Upper lobe of left lung (tissue), 6 donors: Measurements from ENCODE around the gene ACTR3. TPM values are rescaled to one million over a fixed set of nuclear protein-coding genes. Genes with fewer than 3 reads are reported as not detected.

Experiments used
- ATAC-seq, 2 donors: fragments of 200-7000 bp; cut with Tn5 transposase; one replicate each; pipeline ENCODE4 v1.9.1; 2022; ENCODE audit warnings: mild to moderate bottlenecking in 2 of 2, moderate library complexity in 2 of 2; ENCODE audit not compliant: low FRiP score in 2 of 2
- DNase-seq, 2 donors: peaks; one replicate each; pipeline ENCODE4 v3.0.0-alpha.2; 2019 to 2020
- H3K27ac ChIP-seq, 4 donors: fragments of 200-600 bp; sonication (generic); one replicate each; pipeline ENCODE4 v1.5.1; 2016 to 2019
- H3K27me3 ChIP-seq, 4 donors: fragments of 200-600 bp; sonication (generic); one replicate each; pipeline ENCODE4 v1.5.1; 2017 to 2019
- H3K36me3 ChIP-seq, 4 donors: fragments of 200-600 bp; sonication (generic); one replicate each; pipeline ENCODE4 v1.5.1; 2016 to 2019
- H3K4me1 ChIP-seq, 4 donors: fragments of 200-600 bp; sonication (generic); one replicate each; pipeline ENCODE4 v1.5.1; 2018 to 2019
- H3K4me3 ChIP-seq, 4 donors: fragments of 200-600 bp; sonication (generic); one replicate each; pipeline ENCODE4 v1.5.1; 2017 to 2019; ENCODE audit warnings: mild to moderate bottlenecking in 2 of 4, moderate library complexity in 1 of 4
- H3K9me3 ChIP-seq, 4 donors: fragments of 200-600 bp; sonication (generic); one replicate each; pipeline ENCODE4 v1.5.1; 2018 to 2019
- CTCF ChIP-seq, 6 experiments: fragments of 450-650 bp in 4 of 6; fragments of 200-600 bp in 2 of 6; sonication (generic) in 2 of 6; IDR thresholded peaks; one replicate each; pipeline ENCODE4 v1.5.1; 2016 to 2019; ENCODE audit warnings: antibody characterized with exemption in 6 of 6
- EP300 ChIP-seq, 4 donors: sonication (generic); formaldehyde crosslinking; IDR thresholded peaks; one replicate each; pipeline ENCODE4 v1.5.1; 2017; ENCODE audit warnings: antibody characterized with exemption in 4 of 4, control low read depth in 2 of 4
- POLR2A ChIP-seq, 4 donors: fragments of 450-650 bp; IDR thresholded peaks; one replicate each; pipeline ENCODE4 v1.5.1; 2016 to 2017; ENCODE audit warnings: antibody characterized with exemption in 4 of 4, mild to moderate bottlenecking in 2 of 4
- POLR2AphosphoS5 ChIP-seq, 2 donors: sonication (generic); formaldehyde crosslinking; IDR thresholded peaks; one replicate each; pipeline ENCODE4 v1.5.1; 2017; ENCODE audit warnings: antibody characterized with exemption in 2 of 2
- WGBS, 2 donors: methylation state at CpG; one replicate each; pipeline ENCODE4 v1.1.5; 2017 to 2018; 5-methylcytosine and 5-hydroxymethylcytosine counted together
- total RNA-seq, 6 donors: library from RNA; depleted of rRNA in 4 of 6; stranded (reverse); fragments of >200 nt in 4 of 6; gene quantifications; one replicate each; pipeline versions ENCODE4 v1.1.0 to v1.2.1, GENCODE V29; 2016 to 2021
- donor health status: DM: no; HTN: no; CAD: no; lungs with moderate emphysema.
- donor health status: DM: no; HTN: yes; CAD: no; lungs with severe emphysema.

ACTR3 gene
- total RNA-seq, 6 donors from 2014 or later: 79.6 to 304 (median 139) TPM

- TF ChIP-seq POLR2A (IDR thresholded peaks at IDR 0.05): no peak
- TF ChIP-seq CTCF (IDR thresholded peaks at IDR 0.05): no peak
- TF ChIP-seq EP300 (IDR thresholded peaks at IDR 0.05): no peak
- TF ChIP-seq POLR2AphosphoS5 (IDR thresholded peaks at IDR 0.05): no peak
- 92 to 95% methylated on average over 5 of the region's 5 CpGs for WGBS, 2 donors
- DNase-seq: no peak
- Histone ChIP-seq H3K4me1 (peaks cover 5 to 15% (median 7%) of the 10 kb centered on the region in 4 donors), H3K27me3 (no peaks in the 10 kb centered on the region), H3K4me3 (no peak overlapping the region), H3K27ac (no peak overlapping the region), H3K36me3 (peaks cover 0 to 34% (median 7%) of the 10 kb centered on the region in 4 donors), H3K9me3 (no peaks in the 10 kb centered on the region)
- no peak for ATAC-seq
Measured at GRCh38 chr2:113961000-113961399, 71.1 kb downstream of the ACTR3 start.

- H3K27me3 ChIP-seq: no peaks in the 10 kb centered on the region
- peaks cover 10 to 32% (median 20%) of the 10 kb centered on the region in 4 donors for H3K4me1 ChIP-seq
- DNase-seq (no peak), ATAC-seq (peak in 1 of 2 donors; percentile 67)
- no peak overlapping the region for H3K27ac ChIP-seq
- no peaks in the 10 kb centered on the region for H3K9me3 ChIP-seq
- WGBS, 2 donors: 66 to 68% methylated on average over 4 of the region's 4 CpGs
- H3K36me3 ChIP-seq: peaks cover 0 to 17% (median 2%) of the 10 kb centered on the region in 4 donors
- no peak overlapping the region for H3K4me3 ChIP-seq
- no peak for TF ChIP-seq EP300 (IDR thresholded peaks at IDR 0.05)
- TF ChIP-seq POLR2AphosphoS5 (IDR thresholded peaks at IDR 0.05): no peak
- no peak for TF ChIP-seq CTCF (IDR thresholded peaks at IDR 0.05)
- no peak for TF ChIP-seq POLR2A (IDR thresholded peaks at IDR 0.05)
Measured at GRCh38 chr2:113962692-113963480, 73.0 kb downstream of the ACTR3 start.

GRCh38 chr2:113963965-113964364, 74.1 kb downstream of the ACTR3 start:
- H3K4me3 ChIP-seq: no peak overlapping the region
- DNase-seq (no peak), ATAC-seq (no peak)
- TF ChIP-seq CTCF (IDR thresholded peaks at IDR 0.05) (no peak), POLR2A (IDR thresholded peaks at IDR 0.05) (no peak), EP300 (IDR thresholded peaks at IDR 0.05) (no peak), POLR2AphosphoS5 (IDR thresholded peaks at IDR 0.05) (no peak)
- H3K27me3 ChIP-seq: no peaks in the 10 kb centered on the region
- H3K4me1 ChIP-seq: peaks cover 10 to 32% (median 20%) of the 10 kb centered on the region in 4 donors
- peaks cover 0 to 12% (median 2%) of the 10 kb centered on the region in 4 donors for H3K36me3 ChIP-seq
- H3K9me3 ChIP-seq: no peaks in the 10 kb centered on the region
- H3K27ac ChIP-seq: no peak overlapping the region
- WGBS, 2 donors: 63 to 71% methylated on average over 3 of the region's 3 CpGs

- no peak overlapping the region for H3K4me3 ChIP-seq
- TF ChIP-seq POLR2AphosphoS5 (IDR thresholded peaks at IDR 0.05): no peak
- no peak for TF ChIP-seq EP300 (IDR thresholded peaks at IDR 0.05)
- TF ChIP-seq CTCF (IDR thresholded peaks at IDR 0.05): no peak
- no peak for TF ChIP-seq POLR2A (IDR thresholded peaks at IDR 0.05)
- H3K27ac ChIP-seq: no peak overlapping the region
- ATAC-seq (no peak), DNase-seq (no peak)
- no peaks in the 10 kb centered on the region for H3K9me3 ChIP-seq
- H3K27me3 ChIP-seq: no peaks in the 10 kb centered on the region
- 64 to 80% methylated on average over 5 of the region's 5 CpGs for WGBS, 2 donors
- H3K36me3 ChIP-seq: peaks cover 0 to 8% (median 2%) of the 10 kb centered on the region in 4 donors
- H3K4me1 ChIP-seq: peaks cover 10 to 32% (median 20%) of the 10 kb centered on the region in 4 donors
Measured at GRCh38 chr2:113964436-113964835, 74.5 kb downstream of the ACTR3 start.
